ENCODE measurements around the gene SDF2. TPM values are rescaled to one million over a fixed set of nuclear protein-coding genes. Genes with fewer than 3 reads are reported as not detected.

Gene SDF2
- total RNA-seq, 1 experiment from 2014 or later: 72.1 TPM

- ATAC-seq (no peak), DNase-seq (ENCODE audit: low read depth, low spot score) (no peak)
- no peaks in the 10 kb centered on the region for H3K9me3 ChIP-seq (ENCODE audit: control insufficient read depth, insufficient read depth, low read depth, low read length)
- peaks cover 59% of the 10 kb centered on the region for H3K36me3 ChIP-seq (ENCODE audit: control insufficient read depth, insufficient read depth, low read length)
- H3K27me3 ChIP-seq (ENCODE audit: control insufficient read depth, insufficient read depth, low read length): no peaks in the 10 kb centered on the region
- POLR2A ChIA-PET: interaction anchor here (0.6 kb wide), 1 partner anchor 24 kb away, joined by 4 read pairs; the partner anchor contains the start of gene SUPT6H
- in situ Hi-C loops (cut with HindIII; ENCODE audit: low pct_unique_long_range_greater_than_20kb, low sequenced_read_pairs): no loop called here
- CTCF ChIA-PET: no interaction called here
- H3K4me1 ChIP-seq (ENCODE audit: control insufficient read depth, insufficient read depth, low read length): no peaks in the 10 kb centered on the region
- TF ChIP-seq CTCF (IDR thresholded peaks at IDR 0.05) (no peak), POLR2AphosphoS5 (IDR thresholded peaks at IDR 0.05; ENCODE audit: low read depth, low read length) (no peak), TCF7L2 (IDR thresholded peaks at IDR 0.05; ENCODE audit: low read depth, low read length) (no peak), REST (IDR thresholded peaks at IDR 0.05; ENCODE audit: insufficient read depth in 1 of 2, low read depth in 2 of 2, low read length in 1 of 2) (no peak), SIN3A (IDR thresholded peaks at IDR 0.05; ENCODE audit: borderline replicate concordance, insufficient read depth, low read depth, low read length) (no peak)
- intact Hi-C loops (cut with micrococcal nuclease; ENCODE audit: unreplicated experiment): no loop called here
- H3K27ac ChIP-seq (ENCODE audit: low read length): no peak overlapping the region
- no TSS peak for BruUV-seq (replicated peaks)
- no peak overlapping the region for H3K4me3 ChIP-seq (ENCODE audit: low read depth in 2 of 2, low read length in 2 of 2)
These were observed 24.6 kb upstream of the SDF2 start for GRCh38 chr17:28686296-28686695.

GRCh38 chr17:28685366-28685765, 23.7 kb upstream of the SDF2 start:
- peaks cover 58% of the 10 kb centered on the region for H3K36me3 ChIP-seq (ENCODE audit: control insufficient read depth, insufficient read depth, low read length)
- ChIA-PET POLR2A (no interaction called here), CTCF (no interaction called here)
- no TSS peak for BruUV-seq (replicated peaks)
- H3K27ac ChIP-seq (ENCODE audit: low read length): no peak overlapping the region
- no peak overlapping the region for H3K4me3 ChIP-seq (ENCODE audit: low read depth in 2 of 2, low read length in 2 of 2)
- TF ChIP-seq CTCF (IDR thresholded peaks at IDR 0.05) (no peak), REST (IDR thresholded peaks at IDR 0.05; ENCODE audit: insufficient read depth in 1 of 2, low read depth in 2 of 2, low read length in 1 of 2) (no peak), POLR2AphosphoS5 (IDR thresholded peaks at IDR 0.05; ENCODE audit: low read depth, low read length) (no peak), TCF7L2 (IDR thresholded peaks at IDR 0.05; ENCODE audit: low read depth, low read length) (no peak), SIN3A (IDR thresholded peaks at IDR 0.05; ENCODE audit: borderline replicate concordance, insufficient read depth, low read depth, low read length) (no peak)
- in situ Hi-C loops (cut with HindIII; ENCODE audit: low pct_unique_long_range_greater_than_20kb, low sequenced_read_pairs) (no loop called here), intact Hi-C loops (cut with micrococcal nuclease; ENCODE audit: unreplicated experiment) (no loop called here)
- ATAC-seq (no peak), DNase-seq (ENCODE audit: low read depth, low spot score) (no peak)
- H3K4me1 ChIP-seq (ENCODE audit: control insufficient read depth, insufficient read depth, low read length): no peaks in the 10 kb centered on the region
- no peaks in the 10 kb centered on the region for H3K9me3 ChIP-seq (ENCODE audit: control insufficient read depth, insufficient read depth, low read depth, low read length)
- no peaks in the 10 kb centered on the region for H3K27me3 ChIP-seq (ENCODE audit: control insufficient read depth, insufficient read depth, low read length)
